HG03354 (cell line): Measurements from ENCODE around the gene RNU6-1.

Experiments
- ATAC-seq: cut with Tn5 transposase; IDR thresholded peaks from one replicate; pipeline ENCODE4 v1.9.1; 2021; ENCODE audit warnings: mild to moderate bottlenecking; ENCODE audit not compliant: unreplicated experiment, poor library complexity, severe bottlenecking

Gene RNU6-1

GRCh38 chr15:67824197-67824968 lies 15.5 kb downstream of the RNU6-1 start:
- ATAC-seq = no peak

GRCh38 chr15:67823314-67824196 lies 16.3 kb downstream of the RNU6-1 start:
- no peak for ATAC-seq

DNA sequence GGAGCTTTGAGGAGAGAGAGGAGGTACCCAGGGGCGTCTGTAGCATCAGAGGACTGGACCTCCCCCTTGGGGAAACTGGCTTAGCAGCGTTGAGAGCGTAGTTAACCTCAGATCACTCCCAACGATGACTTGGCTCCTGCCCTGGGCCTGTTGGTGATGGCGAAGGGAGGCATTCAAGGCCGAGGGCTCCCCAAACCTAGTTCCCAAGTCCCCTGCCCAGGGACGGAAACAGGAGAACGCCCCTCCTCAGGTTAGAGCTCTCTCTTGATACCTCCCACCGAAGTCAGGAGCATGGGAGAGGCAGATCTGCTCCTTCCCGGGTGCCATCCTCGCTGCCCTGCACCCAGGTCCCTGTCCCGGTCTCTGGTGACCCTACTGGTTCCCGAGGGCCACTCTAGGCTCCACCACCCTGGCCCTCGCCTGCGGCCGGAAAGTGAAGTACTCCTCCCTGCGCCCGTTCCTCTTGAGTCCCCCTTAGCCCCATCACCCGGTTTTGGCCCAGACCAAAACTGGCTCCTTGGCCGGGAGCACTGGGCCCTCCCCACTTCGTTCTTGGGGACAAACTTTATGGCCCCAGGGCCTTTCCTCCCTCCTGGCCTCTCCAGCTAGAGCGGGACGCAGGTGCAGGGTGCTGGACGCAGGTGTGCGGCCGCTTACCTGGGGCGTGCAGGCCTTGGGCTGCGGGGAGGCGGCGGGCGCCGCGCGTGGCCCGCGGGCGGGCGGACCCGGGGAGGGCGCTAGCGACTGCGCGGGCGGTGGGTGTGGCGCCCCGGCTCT lies 17.1 kb downstream of the RNU6-1 start:
- ATAC-seq = no peak

DNA sequence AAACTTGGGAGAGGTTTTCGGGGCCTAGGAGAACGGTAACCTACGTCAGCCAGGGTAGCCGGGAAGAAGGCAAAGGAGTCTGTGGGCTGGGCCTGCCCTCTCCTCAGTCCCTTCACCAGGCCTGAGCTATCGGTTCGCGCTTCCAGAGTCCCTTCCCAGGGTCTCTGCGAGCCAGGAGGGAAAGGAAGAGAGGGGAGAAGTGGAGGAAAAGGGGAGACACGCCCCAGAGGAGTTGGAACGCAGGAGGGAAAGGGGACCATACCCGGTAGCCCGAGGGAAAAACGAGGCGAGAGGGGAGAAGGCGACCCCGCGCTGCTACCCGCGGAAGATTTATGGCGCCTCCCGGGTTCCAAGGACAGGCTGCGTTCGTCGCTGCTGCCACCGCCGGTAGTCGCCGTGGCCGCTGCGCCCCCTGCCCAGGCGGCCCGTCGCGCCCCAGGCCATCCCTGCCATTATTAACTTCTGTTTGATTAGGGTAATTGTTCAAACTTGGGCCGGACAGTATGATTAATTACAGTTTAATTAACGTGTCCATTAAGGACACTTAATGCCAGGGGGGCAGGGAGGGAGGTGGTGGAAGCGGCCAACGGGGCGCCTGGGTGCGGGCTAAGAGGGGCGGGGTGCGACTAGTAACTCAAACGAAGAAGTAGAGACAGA lies 17.9 kb downstream of the RNU6-1 start:
- no peak for ATAC-seq

- no peak for ATAC-seq
These were observed 18.7 kb downstream of the RNU6-1 start for GRCh38 chr15:67820992-67821783.

DNA sequence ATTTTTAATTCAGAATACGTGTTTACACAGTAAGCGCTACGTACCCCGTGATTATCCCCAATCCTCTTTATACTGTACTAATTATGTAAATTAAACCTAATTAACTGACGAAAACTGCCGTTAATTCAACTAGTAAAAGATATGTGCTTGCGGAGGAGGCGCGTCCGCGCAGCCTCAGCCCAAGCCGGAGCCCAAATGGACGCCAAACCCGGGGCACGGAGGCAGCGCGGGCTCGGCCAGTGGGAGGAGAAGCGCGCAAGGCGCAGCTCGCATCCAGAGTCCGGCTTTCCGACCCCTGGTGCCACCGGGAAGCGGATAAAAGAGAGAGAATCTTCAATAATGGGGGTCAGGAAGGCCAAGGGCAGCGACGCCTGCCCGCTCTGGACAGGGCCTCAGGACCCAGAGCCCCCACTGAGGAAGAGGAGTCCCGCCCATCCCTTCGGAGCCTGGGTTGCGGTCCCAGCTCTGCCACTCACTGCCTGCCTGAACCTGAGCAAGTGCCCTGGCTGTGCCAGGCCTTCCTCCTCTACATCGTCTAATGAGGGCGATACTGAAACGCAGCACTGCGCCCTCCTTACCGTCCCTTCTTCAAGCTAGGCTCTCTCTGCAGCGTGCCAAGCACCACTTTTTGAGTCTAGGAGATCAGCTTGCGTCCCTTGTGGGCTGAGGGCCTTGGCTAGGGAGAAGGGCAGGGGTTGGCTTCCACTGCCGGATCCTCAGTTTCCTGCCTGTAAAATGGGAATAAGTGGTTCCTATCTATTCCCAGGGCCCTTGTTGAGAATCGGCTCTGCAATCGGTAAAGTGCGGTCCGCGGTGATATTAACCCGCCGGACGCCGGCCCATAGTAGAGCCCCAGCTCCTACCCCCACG lies 19.5 kb downstream of the RNU6-1 start:
- no peak for ATAC-seq

GRCh38 chr15:67819636-67820035 lies 20.2 kb downstream of the RNU6-1 start:
- ATAC-seq = no peak

DNA sequence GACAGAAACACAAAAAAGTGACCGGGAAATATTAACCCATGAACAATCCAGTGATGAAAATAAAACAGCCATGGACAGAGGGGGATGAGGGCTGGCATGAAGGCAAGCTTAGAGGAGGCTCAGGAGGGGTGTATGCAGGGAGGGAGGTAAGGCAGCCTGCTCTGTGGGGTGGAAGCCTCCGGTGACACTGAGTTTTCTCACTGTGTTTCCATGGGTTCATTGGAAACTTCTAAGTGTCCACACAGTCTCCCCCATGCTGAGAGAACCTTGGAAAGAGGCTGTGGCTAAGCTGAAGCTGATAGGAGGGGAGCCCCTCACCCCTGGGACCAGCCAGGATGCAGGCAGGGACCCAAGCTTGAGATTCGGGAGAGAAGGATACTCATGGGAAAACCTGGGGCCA lies 21.4 kb downstream of the RNU6-1 start:
- no peak for ATAC-seq

GRCh38 chr15:67816668-67817067 lies 23.2 kb downstream of the RNU6-1 start:
- ATAC-seq = no peak

DNA sequence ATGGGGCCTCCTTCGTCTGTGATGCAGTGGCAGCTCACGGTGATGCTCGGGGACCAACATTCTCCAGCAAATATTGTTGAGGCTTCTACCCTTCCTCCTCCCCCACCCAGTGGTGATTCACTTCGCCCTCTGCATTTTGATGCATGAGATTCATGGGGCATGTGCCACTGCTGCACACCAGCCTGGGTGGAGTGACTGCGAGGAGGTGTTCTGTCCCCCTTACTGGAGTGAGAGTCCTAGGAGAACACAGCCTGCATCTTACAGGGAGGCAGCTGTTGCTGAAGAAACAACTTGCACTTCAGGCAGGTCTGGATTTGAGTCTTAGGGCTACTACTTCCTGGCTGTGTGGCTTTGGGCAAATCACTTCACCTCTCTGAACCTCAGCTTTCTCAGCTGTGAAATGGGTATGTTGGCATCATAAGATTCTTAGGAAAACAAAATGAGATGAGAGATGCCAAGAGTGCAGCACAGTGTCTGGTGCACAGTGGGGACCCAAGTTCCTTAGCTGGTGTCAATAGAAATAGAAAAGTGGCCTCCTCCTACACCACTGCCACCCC lies 24.7 kb downstream of the RNU6-1 start:
- no peak for ATAC-seq

DNA sequence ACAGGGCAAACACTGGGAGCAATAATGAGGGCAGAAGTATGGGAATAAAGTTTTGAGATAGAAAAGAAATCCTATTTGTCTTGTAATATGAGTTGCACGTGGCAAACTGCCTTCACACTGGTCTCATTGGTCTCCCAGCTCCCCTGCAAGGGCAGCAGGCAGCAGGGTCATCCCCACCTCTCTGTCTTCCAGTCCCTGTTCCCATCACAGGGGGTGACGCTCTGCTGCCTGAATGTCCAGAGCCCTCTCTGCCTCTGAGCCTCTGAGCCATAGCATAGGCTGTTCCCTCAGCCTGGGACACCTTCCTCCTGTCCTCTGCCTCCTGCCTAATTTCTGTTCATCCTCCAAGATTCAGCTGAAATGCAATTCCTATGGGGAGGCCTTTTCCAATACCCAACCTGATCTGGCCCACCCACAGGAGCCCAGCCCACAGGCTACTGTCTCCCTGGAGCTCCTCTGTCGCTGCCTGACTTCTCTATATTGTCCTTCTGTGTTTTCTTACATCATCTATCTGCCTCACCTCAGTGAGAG lies 26.7 kb downstream of the RNU6-1 start:
- ATAC-seq = no peak

DNA sequence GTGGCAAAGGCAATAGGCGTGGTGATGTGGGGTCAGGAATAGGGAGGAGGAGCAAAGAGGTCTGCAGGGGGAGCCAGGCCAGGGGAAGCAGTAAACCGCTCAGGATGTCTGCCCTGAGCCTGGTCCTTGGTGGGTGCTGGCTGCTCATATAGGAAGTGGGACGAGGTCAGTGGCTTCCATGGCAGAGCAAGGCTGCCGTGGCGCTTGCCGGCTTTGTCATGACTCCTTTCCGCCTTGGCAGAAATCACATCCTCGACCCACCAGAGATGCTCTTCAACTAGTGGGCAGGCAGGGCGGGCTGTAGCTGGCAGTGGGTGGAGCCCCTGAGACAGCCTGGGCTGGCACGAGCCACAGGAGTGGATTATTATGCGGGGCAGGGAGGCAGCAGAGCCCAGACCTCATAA lies 27.6 kb downstream of the RNU6-1 start:
- ATAC-seq = no peak

GRCh38 chr15:67809866-67810265 lies 30.0 kb downstream of the RNU6-1 start:
- ATAC-seq = no peak

DNA sequence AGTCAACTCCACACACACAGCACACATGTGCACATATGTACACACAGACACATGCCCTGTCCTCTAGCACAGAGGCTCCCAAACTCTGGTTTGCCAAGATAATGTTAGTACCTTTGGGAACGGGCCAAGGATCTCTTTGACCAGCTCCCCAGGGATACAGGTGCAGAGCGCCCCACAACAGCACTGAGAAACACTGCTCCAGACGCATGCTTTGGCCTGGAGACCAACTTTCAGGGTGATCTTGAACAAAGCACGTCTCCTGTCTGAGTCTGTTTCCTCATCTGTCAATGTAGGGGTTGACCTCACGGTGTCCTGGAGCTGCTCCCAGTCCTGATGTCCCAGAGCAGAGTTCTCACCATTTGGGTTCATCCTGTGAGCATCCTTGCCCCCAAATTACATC lies 30.4 kb downstream of the RNU6-1 start:
- ATAC-seq = no peak

- no peak for ATAC-seq
These were observed 31.0 kb downstream of the RNU6-1 start for GRCh38 chr15:67808821-67809220.

DNA sequence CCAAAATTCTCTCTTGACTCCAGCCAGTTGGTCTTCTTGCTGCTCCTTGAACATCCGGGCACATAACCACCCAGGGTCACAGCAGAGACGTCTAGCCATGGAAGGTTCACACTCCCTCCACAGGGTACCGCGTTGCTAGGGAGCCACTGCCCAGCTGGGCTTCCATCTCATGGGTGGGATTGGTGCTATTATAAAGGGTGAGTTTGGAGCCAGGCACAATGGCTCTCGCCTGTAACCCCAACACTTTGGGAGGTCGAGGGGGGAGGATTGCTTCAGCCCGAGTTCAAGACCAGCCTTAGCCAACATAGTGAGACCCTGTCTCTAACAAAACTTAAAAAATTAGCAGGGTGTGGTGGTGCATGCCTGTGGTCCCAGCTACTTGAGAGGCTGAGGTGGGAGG lies 32.0 kb downstream of the RNU6-1 start:
- no peak for ATAC-seq

DNA sequence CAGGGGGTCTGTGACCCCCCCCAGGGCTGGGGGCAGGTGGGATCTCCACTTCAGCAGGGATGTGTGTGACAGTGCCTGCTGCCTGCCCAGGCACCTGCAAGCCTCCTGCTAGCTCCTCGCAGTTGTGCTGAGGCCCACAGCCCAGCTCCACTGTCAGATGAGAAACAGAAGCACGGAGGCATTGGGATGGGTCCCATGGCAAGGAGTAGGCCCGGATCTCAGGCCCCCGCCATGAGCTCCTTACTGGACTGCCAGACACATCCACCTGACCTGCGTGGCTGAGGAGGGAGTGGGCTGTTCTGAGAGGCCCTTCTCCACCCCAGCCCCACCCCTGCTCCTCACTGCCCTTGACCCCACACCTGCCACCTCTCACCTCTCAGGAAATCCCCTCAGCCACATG lies 32.7 kb downstream of the RNU6-1 start:
- no peak for ATAC-seq

GRCh38 chr15:67806536-67806935 lies 33.3 kb downstream of the RNU6-1 start:
- ATAC-seq = no peak
